HPDE6-E6E7 (cell line): ENCODE results near the gene PTTG2.
"Not testable (repeated sequence)": the region's sequence is repeated elsewhere in the genome, so short reads cannot be mapped to it uniquely, and the experiment has no call there.

ENCODE experiments used
- DNase-seq: peaks from one replicate; pipeline ENCODE4 v3.0.0; 2011; ENCODE audit warnings: missing footprints; ENCODE audit errors: extremely low spot score

Gene PTTG2

DNA sequence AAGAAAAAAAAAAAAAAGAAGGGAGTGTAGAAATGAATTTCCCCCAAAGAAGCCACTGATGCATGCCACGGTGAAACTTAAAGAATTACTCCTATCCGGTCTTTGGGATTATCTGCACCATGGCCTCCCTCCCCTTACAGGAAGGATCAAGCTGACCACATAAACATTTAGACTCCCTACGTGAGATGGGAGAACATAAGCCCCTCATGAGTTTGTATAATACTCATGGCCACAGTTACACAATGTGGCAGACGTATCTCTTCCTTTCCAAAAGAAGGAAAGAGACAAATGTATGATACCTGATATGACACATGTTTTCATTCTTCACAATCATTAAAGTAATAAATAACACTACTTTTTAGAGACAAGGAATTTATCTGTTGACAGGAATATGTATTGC lies 3.3 kb upstream of the PTTG2 start:
- no peak for DNase-seq

- no peak for DNase-seq
Observed at GRCh38 chr4:37958932-37959331, 1.3 kb upstream of the PTTG2 start.

DNA sequence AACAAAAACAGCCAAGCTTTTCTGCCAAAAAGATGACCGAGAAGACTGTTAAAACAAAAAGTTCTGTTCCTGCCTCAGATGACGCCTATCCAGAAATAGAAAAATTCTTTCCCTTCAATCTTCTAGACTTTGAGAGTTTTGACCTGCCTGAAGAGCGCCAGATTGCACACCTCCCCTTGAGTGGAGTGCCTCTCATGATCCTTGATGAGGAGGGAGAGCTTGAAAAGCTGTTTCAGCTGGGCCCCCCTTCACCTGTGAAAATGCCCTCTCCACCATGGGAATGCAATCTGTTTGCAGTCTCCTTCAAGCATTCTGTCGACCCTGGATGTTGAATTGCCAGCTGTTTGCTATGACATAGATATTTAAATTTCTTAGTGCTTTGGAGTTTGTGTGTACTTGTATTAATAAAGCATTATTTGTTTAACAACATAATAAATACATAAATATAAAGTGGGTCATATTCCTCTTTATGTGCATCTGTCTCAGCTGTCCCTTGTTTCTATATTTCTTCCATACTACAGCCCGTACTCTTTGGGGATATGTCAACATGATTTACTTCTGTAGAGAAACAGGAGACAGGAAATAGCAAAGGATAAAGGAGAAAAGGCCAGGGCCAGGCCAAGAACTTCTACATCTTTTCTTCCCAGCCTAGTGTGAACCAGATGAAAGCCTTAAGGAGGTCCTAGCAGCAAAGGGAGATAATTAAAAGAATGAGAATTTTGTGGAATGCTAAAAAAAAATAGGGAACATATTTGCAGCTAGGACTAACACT lies 667 bp downstream of the PTTG2 start:
- DNase-seq = no peak

DNA sequence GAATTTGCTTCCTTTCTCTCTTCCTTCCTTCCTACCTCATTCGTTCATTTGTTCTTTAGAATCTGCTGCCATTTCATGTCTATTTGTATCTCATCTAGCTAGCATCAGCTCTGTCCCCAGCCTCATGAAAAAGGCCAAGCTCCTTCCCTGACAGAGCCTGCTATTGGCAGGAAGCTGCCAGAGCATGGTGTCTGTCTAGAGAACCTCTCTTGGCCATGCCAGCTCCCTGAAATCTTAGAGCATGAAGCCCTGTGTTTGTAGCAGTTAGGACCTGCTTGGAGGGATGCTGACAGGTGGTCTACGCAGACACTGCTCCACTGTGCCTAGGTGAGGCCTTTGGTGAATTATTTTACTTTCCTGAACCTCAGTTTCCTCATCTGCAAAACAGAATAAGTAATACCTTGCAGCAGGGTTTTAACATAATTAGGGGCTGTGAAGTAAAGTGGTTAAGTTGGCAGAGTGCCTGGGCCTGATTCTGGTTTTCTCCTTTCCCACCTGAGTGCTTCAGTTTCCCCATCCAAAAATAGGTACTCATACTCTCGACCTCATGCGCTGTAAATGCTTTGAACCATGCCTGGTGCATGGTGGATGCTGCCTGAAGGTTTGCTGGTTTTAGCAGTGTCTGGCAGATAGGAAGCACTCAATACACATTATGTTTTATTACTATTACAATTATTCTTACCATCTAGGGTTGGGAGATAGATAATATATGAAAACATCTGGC lies 4.7 kb downstream of the PTTG2 start:
- DNase-seq = no peak

DNA sequence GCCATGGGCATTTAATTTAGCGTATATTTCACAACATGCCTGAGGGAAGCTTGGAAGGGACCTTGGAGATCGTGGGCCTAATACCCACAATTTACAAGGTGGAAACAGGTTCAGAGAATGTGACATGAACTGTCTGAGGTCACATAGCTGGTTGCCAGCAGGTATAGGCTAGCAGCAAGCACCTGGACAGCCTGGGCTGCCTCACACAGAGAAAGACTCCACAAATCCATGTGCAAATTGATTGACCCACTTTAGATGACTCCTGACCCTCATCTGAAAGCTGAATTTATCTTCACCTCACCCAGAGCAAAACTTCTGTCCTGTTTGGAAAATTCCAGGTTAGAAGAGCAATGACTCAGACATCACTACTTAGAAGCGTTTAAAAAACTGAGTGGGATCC lies 5.8 kb downstream of the PTTG2 start:
- DNase-seq = no peak

GRCh38 chr4:37967736-37968135 lies 7.5 kb downstream of the PTTG2 start:
- DNase-seq = no peak

GRCh38 chr4:37968747-37969146 lies 8.5 kb downstream of the PTTG2 start:
- DNase-seq = no peak

DNA sequence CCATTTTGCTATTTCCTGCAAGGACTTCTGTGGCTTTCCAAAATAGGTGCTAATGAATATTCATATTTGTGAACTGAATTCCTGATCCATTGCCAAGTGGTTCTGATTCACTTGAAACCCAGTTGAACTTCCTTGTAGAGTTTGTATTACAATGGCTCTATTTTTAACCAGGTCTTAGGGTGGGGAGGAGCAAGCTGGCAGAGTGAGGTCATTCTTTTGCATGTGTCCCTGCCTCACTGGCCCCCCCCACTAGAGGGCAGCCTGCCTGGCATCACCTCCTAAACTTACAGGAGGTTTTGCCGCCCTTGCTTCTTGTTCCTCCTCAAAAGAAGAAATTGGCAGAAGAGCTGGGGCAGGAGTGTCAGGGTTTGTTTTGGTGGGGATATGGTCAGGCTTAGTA lies 10.5 kb downstream of the PTTG2 start:
- DNase-seq = peak; percentile 45

DNA sequence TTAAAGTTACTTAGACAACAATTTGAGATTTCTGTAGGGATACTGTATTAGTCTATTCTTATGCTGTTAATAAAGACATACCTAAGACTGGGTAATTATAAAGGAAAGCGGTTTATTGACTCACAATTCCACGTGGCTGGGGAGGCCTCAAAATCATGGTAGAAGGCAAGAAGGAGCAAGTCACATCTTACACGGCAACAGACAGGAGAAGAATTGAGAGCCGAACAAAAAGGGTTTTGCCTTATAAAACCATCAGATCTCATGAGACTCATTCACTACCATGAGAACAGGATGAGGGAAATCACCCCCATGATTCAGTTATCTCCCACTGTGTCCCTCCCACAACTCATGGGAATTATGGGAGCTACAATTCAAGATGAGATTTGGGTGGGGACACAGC lies 11.0 kb downstream of the PTTG2 start:
- no peak for DNase-seq

GRCh38 chr4:37973441-37973840 lies 13.2 kb downstream of the PTTG2 start:
- DNase-seq = no peak

- DNase-seq = not testable (repeated sequence)
Observed at GRCh38 chr4:37975321-37975822, 15.2 kb downstream of the PTTG2 start.

- DNase-seq = peak; percentile 11
Observed at GRCh38 chr4:37976507-37976906, 16.3 kb downstream of the PTTG2 start.

GRCh38 chr4:37976991-37977470 lies 16.8 kb downstream of the PTTG2 start:
- peak; percentile 37 for DNase-seq

- peak; percentile 37 for DNase-seq
Observed at GRCh38 chr4:37977471-37978247, 17.5 kb downstream of the PTTG2 start.

DNA sequence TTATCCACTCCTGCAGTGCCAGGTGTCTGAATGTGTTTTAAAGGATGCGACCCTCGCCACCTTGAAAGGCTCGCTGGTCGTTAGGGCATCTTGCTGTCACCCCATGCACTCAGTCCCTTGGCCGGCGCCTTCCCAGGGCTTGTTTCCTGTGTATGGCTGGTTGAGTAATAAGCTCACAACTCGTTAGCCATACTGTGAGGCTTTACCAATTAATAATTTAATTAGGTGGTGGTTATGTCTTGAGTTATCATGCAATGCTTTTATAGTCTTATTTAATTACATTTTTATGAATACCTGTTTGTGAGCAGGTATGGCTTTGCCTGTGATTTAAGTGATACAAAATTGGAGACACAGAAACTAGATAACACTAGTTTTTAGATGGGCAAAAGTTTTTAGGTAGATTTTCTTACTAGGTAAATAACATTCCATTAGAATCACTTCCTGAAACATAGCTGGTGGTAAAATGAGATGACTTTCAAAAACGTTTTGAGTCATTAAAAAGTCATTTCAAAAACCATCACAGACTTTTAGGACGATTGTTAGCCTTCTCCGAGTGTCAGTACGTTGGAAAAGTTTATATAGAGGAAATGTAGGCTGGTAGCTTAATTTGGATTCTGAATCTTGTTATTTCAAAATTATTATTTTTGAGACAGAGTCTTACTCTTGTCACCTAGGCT lies 18.2 kb downstream of the PTTG2 start:
- DNase-seq = no peak

DNA sequence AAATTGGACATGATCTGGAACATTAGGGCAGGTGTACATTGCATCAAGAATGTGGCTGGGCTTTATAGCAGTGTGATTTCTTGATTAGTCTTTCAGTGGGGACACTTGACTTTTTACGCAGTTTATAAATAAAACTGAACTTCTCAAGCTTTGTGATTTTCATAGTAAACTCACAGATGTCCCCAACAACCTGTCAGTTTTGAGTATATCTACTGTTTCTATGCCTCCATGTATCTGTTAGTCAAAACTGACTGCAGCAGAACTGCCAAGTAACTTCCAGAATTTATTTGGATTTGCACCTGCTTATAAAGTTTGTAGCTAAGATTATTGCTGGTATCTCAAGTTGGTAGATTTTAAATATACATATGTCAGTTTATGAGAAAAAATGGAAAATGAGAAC lies 20.0 kb downstream of the PTTG2 start:
- no peak for DNase-seq

DNA sequence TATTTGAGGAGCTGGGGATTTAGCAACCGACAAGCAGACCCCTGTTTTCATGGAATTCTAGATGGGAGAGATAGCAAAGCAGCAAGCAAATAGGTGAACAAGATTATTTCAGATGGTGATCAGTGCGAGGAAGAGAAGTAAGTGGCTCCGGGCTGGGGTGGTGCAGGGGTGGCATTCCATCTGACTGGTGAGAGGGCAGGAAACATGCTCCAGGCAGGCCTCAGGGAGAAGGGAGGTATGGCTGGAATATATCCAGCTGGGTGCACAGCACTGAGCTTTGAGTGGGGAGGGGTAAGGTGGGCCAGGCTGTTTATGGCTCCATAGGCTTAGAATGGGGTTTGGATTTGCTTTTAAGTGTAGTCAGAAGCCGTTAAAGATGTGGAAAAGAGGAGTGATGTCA lies 21.2 kb downstream of the PTTG2 start:
- DNase-seq = no peak

GRCh38 chr4:37981844-37982720 lies 21.9 kb downstream of the PTTG2 start:
- DNase-seq = no peak

DNA sequence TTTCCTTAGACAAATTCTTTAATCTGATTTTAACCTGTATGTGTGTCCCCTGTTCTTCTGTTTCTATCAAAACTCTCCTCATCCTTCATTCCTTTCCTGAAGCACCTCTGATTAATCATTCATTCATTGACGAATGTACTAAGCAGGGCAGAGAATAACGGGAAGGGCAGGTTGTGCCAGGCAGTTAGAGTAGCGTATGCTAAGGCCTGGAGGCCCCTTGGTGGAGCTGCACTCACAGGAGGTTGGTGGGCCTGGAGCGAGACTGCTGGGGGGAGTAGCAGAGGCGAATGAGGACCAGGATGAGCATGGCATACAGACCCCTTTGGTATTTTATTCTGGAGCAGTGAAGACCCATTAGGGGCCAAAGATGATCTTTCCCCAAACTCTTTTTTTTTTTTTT lies 22.5 kb downstream of the PTTG2 start:
- no peak for DNase-seq

DNA sequence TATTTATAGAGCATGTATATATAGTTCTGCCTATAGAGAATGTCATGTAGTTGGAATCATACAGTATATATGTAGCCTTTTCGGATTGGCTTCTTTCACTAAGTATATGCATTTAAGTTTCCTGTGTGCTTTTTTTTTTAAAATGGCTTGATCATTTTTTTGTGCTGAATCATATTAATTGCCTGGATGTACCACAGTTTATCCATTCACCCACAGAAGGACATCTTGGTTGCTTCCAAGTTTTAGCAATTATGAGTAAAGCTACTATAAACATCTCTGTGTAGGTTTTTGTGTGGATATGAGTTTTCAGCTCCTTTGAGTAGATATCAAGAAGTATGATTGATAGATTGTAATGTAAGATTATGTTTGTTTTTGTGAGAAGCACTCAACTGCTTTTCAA lies 23.8 kb downstream of the PTTG2 start:
- DNase-seq = no peak
